GM21515 (cell line): Measurements from ENCODE around the gene RPS6KA3.
"Not testable (repeated sequence)": the region's sequence is repeated elsewhere in the genome, so short reads cannot be mapped to it uniquely, and the experiment has no call there.

Experiments
- ATAC-seq: cut with Tn5 transposase; IDR thresholded peaks from one replicate; pipeline ENCODE4 v1.9.1; 2021; ENCODE audit not compliant: unreplicated experiment

Gene RPS6KA3

GRCh38 chrX:20265726-20266681 is 705 bp downstream of the RPS6KA3 start:
- peak; percentile 22 for ATAC-seq

- ATAC-seq, result peak; percentile 50
Measured at GRCh38 chrX:20265221-20265725, 1.4 kb downstream of the RPS6KA3 start.

- peak; percentile 22 for ATAC-seq
Measured at GRCh38 chrX:20263474-20263873, 3.2 kb downstream of the RPS6KA3 start.

GRCh38 chrX:20260885-20261284 is 5.8 kb downstream of the RPS6KA3 start:
- ATAC-seq, result no peak

- ATAC-seq, result no peak
Measured at GRCh38 chrX:20254712-20255299, 11.9 kb downstream of the RPS6KA3 start.

- no peak for ATAC-seq
Measured at GRCh38 chrX:20253232-20253543, 13.5 kb downstream of the RPS6KA3 start.

- ATAC-seq, result no peak
Measured at GRCh38 chrX:20252381-20253231, 14.1 kb downstream of the RPS6KA3 start.

- ATAC-seq, result no peak
Measured at GRCh38 chrX:20251691-20252090, 15.0 kb downstream of the RPS6KA3 start.

- ATAC-seq, result not testable (repeated sequence)
Measured at GRCh38 chrX:20250146-20250545, 16.6 kb downstream of the RPS6KA3 start.

- ATAC-seq, result no peak
Measured at GRCh38 chrX:20248592-20249192, 18.0 kb downstream of the RPS6KA3 start.

GRCh38 chrX:20244931-20245330 is 21.8 kb downstream of the RPS6KA3 start:
- ATAC-seq, result no peak

- no peak for ATAC-seq
Measured at GRCh38 chrX:20240201-20240600, 26.5 kb downstream of the RPS6KA3 start.

- ATAC-seq, result no peak
Measured at GRCh38 chrX:20237864-20238263, 28.8 kb downstream of the RPS6KA3 start.

- no peak for ATAC-seq
Measured at GRCh38 chrX:20235755-20236154, 31.0 kb downstream of the RPS6KA3 start.

GRCh38 chrX:20233336-20233735 is 33.4 kb downstream of the RPS6KA3 start:
- ATAC-seq, result no peak

- ATAC-seq, result no peak
Measured at GRCh38 chrX:20231598-20231997, 35.1 kb downstream of the RPS6KA3 start.

- ATAC-seq, result peak; percentile 67
Measured at GRCh38 chrX:20230406-20230805, 36.3 kb downstream of the RPS6KA3 start.

- no peak for ATAC-seq
Measured at GRCh38 chrX:20229155-20229554, 37.6 kb downstream of the RPS6KA3 start.

GRCh38 chrX:20228245-20228644 is 38.5 kb downstream of the RPS6KA3 start:
- no peak for ATAC-seq

- no peak for ATAC-seq
Measured at GRCh38 chrX:20227116-20227515, 39.6 kb downstream of the RPS6KA3 start.

GRCh38 chrX:20225488-20225833 is 41.2 kb downstream of the RPS6KA3 start:
- no peak for ATAC-seq
